Measurements from ENCODE around the gene DEFB123.
"Not testable (repeated sequence)": the region's sequence is repeated elsewhere in the genome, so short reads cannot be mapped to it uniquely, and the experiment has no call there.

The DEFB123 gene

DNA sequence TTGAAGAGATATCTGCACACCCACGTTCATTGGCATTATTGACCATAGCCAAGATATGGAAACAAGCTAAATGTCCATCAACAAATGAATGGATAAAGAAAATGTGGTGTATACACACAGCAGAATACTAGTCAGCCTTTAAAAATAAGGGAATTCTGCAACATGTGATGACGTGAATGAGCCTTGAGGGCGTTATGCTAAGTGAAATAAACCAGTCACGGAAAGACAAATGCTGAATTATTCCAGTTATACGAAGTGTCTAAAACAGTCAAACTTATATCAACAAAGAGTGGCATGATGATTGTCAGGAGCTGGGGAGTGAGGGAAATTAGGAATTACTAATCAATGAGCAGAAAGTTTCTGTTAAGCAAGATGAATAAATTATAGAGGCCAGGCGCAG, 26.1 kb upstream of the DEFB123 start:
- Histone ChIP-seq H3K4me3 (ENCODE audit: low read depth, low read length) (no peak overlapping the region), H3K27me3 (no peaks in the 10 kb centered on the region), H3K4me1 (no peaks in the 10 kb centered on the region), H3K36me3 (no peaks in the 10 kb centered on the region), H3K9me3 (no peaks in the 10 kb centered on the region)
- TF ChIP-seq, protein P1, sequence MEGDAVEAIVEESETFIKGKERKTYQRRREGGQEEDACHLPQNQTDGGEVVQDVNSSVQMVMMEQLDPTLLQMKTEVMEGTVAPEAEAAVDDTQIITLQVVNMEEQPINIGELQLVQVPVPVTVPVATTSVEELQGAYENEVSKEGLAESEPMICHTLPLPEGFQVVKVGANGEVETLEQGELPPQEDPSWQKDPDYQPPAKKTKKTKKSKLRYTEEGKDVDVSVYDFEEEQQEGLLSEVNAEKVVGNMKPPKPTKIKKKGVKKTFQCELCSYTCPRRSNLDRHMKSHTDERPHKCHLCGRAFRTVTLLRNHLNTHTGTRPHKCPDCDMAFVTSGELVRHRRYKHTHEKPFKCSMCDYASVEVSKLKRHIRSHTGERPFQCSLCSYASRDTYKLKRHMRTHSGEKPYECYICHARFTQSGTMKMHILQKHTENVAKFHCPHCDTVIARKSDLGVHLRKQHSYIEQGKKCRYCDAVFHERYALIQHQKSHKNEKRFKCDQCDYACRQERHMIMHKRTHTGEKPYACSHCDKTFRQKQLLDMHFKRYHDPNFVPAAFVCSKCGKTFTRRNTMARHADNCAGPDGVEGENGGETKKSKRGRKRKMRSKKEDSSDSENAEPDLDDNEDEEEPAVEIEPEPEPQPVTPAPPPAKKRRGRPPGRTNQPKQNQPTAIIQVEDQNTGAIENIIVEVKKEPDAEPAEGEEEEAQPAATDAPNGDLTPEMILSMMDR (IDR thresholded peaks at IDR 0.05; ENCODE audit: low read depth, low read length), result no peak
- DNase-seq, result no peak

DNA sequence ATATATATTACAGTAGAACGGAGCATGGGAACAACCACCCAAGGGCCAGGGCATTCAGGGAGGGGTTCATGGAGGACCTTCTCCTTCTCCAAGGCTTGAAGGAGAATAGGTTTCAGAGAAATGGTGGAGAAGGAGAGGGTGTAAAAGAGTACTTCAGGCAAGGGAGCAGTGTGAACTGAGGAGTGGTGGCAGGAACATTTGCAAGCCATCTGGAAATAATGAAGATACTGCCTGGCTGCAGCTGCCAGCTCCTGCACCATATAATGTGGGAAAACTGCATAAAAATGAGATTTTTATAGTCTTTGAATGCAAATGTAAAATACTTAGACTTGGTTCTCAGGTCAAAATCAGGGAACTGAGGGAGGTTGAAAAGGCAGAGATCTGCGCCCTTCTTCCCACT, 24.8 kb upstream of the DEFB123 start:
- TF ChIP-seq, protein P1 (IDR thresholded peaks at IDR 0.05; ENCODE audit: low read depth, low read length), result no peak
- Histone ChIP-seq H3K4me3 (ENCODE audit: low read depth, low read length) (no peak overlapping the region), H3K27me3 (no peaks in the 10 kb centered on the region), H3K4me1 (no peaks in the 10 kb centered on the region), H3K9me3 (no peaks in the 10 kb centered on the region), H3K36me3 (no peaks in the 10 kb centered on the region)
- DNase-seq, result no peak

DNA sequence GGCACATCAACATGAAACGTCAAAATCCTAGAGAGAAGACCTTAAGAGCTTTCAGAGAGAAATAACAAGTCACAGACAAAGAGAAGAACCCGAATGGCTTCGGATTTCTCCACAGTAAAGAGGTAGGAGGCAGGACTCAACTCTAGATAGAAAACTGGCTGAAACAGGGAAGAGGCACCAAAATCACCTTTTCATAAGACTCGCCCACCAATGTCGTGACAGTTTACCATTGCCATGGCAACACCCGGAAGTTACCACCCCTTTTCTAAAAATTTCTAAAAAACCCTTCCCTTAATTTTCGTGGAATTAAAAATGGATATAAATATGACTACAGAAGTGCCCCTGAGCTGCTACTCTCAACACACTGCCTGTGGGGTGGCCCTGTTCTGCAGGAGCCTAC, 22.1 kb upstream of the DEFB123 start:
- no peaks in the 10 kb centered on the region for H3K9me3 ChIP-seq
- no peaks in the 10 kb centered on the region for H3K27me3 ChIP-seq
- no peak for DNase-seq
- no peak overlapping the region for H3K4me3 ChIP-seq (ENCODE audit: low read depth, low read length)
- no peaks in the 10 kb centered on the region for H3K36me3 ChIP-seq
- TF ChIP-seq, protein P1 (IDR thresholded peaks at IDR 0.05; ENCODE audit: low read depth, low read length), result no peak
- H3K4me1 ChIP-seq, result no peaks in the 10 kb centered on the region

DNA sequence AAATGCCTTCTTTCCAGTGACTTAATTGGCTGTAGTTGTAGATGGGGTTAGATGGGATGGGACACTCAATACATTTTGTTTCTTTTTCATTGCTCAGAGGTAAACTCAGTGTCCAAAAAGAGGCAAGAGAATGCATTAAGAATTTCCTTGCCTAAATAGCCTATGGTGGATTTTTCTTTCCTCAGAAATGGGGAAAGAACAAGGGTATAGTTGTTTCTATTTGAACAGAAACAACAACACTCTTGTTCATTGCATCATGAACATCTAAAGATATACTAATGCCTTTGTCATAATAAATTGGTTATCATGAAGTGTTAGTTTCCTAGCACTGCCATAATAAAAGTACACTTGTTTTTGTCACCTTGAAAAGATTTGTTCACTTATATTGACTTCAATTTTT, 14.6 kb upstream of the DEFB123 start:
- no peaks in the 10 kb centered on the region for H3K4me1 ChIP-seq
- TF ChIP-seq, protein P1 (IDR thresholded peaks at IDR 0.05; ENCODE audit: low read depth, low read length), result no peak
- DNase-seq, result no peak
- no peak overlapping the region for H3K4me3 ChIP-seq (ENCODE audit: low read depth, low read length)
- H3K36me3 ChIP-seq, result no peaks in the 10 kb centered on the region
- no peaks in the 10 kb centered on the region for H3K9me3 ChIP-seq
- H3K27me3 ChIP-seq, result peaks cover 5% of the 10 kb centered on the region; the same call in 1 of the 2 replicates

DNA sequence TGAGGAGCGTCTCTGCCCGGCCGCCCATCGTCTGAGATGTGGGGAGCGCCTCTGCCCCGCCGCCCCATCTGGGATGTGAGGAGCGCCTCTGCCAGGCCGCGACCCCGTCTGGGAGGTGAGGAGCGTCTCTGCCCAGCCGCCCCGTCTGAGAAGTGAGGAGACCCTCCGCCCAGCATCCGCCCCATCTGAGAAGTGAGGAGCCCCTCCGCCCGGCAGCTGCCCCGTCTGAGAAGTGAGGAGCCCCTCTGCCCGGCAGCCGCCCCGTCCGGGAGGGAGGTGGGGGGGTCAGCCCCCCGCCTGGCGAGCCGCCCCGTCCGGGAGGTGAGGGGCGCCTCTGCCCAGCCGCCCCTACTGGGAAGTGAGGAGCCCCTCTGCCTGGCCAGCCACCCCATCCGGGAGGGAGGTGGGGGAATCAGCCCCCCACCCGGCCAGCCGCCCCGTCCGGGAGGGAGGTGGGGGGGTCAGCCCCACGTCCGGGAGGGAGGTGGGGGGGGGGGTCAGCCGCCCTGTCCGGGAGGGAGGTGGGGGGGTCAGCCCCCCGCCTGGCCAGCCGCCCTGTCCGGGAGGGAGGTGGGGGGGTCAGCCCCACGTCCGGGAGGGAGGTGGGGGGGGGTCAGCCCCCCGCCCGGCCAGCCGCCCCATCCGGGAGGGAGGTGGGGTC, 13.4 kb upstream of the DEFB123 start:
- not testable (repeated sequence) for DNase-seq; H3K4me1 ChIP-seq; H3K4me3 ChIP-seq (ENCODE audit: low read depth, low read length); H3K9me3 ChIP-seq; H3K36me3 ChIP-seq; H3K27me3 ChIP-seq

DNA sequence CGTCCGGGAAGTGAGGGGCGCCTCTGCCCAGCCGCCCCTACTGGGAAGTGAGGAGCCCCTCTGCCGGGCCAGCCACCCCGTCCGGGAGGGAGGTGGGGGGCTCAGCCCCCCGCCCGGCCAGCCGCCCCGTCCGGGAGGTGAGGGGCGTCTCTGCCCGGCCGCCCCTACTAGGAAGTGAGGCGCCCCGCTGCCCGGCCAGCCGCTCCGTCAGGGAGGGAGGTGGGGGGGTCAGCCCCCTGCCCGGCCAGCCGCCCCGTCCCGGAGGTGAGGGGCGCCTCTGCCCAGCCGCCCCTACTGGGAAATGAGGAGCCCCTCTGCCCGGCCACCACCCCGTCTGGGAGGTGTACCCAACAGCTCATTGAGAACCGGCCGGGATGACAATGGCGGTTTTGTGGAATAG, 12.9 kb upstream of the DEFB123 start:
- H3K4me1 ChIP-seq; H3K9me3 ChIP-seq; DNase-seq; H3K27me3 ChIP-seq; H3K36me3 ChIP-seq; H3K4me3 ChIP-seq (ENCODE audit: low read depth, low read length): not testable (repeated sequence)

DNA sequence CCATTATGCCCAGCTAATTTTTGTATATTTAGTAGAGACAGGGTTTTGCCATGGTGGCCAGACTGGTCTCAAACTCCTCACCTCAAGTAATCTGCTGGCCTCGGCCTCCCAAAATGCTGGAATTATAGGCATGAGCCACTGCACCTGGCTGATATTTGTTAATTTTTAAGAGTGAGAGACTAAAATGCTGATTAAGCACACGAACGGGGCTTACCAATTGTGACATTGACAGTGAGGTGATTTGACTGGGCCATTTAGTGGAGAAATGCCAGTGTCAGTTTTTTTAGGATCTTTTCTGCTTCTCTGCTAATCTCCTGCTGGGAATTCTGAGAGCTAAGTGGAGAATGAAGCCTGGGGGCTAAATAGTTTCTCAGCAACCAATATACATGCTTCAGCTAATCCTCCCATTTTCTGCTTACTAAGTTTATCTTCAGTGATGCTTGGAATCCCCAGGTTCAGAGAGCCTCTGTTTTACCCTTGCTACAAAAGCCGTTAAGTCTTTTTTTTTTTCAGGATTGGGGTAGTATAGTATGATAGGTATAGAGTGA, 9.8 kb upstream of the DEFB123 start:
- H3K27me3 ChIP-seq, result peaks cover 16% of the 10 kb centered on the region
- H3K4me1 ChIP-seq, result no peaks in the 10 kb centered on the region
- no peaks in the 10 kb centered on the region for H3K36me3 ChIP-seq
- no peaks in the 10 kb centered on the region for H3K9me3 ChIP-seq
- TF ChIP-seq, protein P1 (IDR thresholded peaks at IDR 0.05; ENCODE audit: low read depth, low read length), result no peak
- H3K4me3 ChIP-seq (ENCODE audit: low read depth, low read length), result no peak overlapping the region
- no peak for DNase-seq

All from BE2C (cell line).